Liver (tissue), 9 donors: ENCODE results near the gene SLC4A3. TPM values are rescaled to one million over a fixed set of nuclear protein-coding genes. Genes with fewer than 3 reads are reported as not detected.

Source experiments
- DNase-seq: peaks from one replicate; pipeline ENCODE4 v3.0.0-alpha.2; 2017; ENCODE audit warnings: low spot score
- H3K27ac ChIP-seq, 2 donors: one replicate each; pipeline ENCODE4 v1.7.0; 2013; ENCODE audit warnings: inconsistent platforms in 2 of 2, low read length in 2 of 2, control low read depth in 1 of 2, low read depth in 1 of 2, mild to moderate bottlenecking in 1 of 2
- H3K27me3 ChIP-seq, 4 donors: one replicate each; pipeline versions ENCODE4 v1.6.1 to v1.7.0; 2013; ENCODE audit warnings: low read length in 3 of 4, inconsistent platforms in 1 of 4, mild to moderate bottlenecking in 1 of 4, moderate library complexity in 1 of 4; ENCODE audit not compliant: control insufficient read depth in 4 of 4, insufficient read depth in 4 of 4
- H3K36me3 ChIP-seq, 4 donors: one replicate each; pipeline versions ENCODE4 v1.6.1 to v1.7.0; 2013; ENCODE audit warnings: low read length in 3 of 4, mild to moderate bottlenecking in 3 of 4, low read depth in 1 of 4, moderate library complexity in 1 of 4; ENCODE audit not compliant: control insufficient read depth in 4 of 4, insufficient read depth in 3 of 4
- H3K4me1 ChIP-seq, 4 donors: one replicate each; pipeline versions ENCODE4 v1.6.1 to v1.7.0; 2013; ENCODE audit warnings: low read length in 3 of 4, mild to moderate bottlenecking in 3 of 4, moderate library complexity in 1 of 4; ENCODE audit not compliant: control insufficient read depth in 4 of 4, insufficient read depth in 4 of 4
- H3K4me3 ChIP-seq, 3 donors: one replicate each; pipeline versions ENCODE4 v1.6.1 to v1.7.0; 2013; ENCODE audit warnings: low read length in 3 of 3, control low read depth in 1 of 3, low read depth in 1 of 3, mild to moderate bottlenecking in 1 of 3
- H3K9ac ChIP-seq, 2 donors: one replicate each; pipeline ENCODE4 v1.7.0; 2013; ENCODE audit warnings: low read length in 2 of 2, mild to moderate bottlenecking in 2 of 2, moderate library complexity in 2 of 2, control low read depth in 1 of 2, low read depth in 1 of 2
- H3K9me3 ChIP-seq, 4 donors: one replicate each; pipeline versions ENCODE4 v1.6.1 to v1.7.0; 2013; ENCODE audit warnings: low read length in 3 of 4; ENCODE audit not compliant: control insufficient read depth in 4 of 4
- ATF3 ChIP-seq: IDR thresholded peaks from 2 replicates; pipeline ENCODE4 v1.6.1; 2016; ENCODE audit warnings: antibody characterized with exemption
- EGR1 ChIP-seq, 2 donors: IDR thresholded peaks; 2 replicates each; pipeline ENCODE4 v1.6.1; 2016 to 2018; ENCODE audit warnings: antibody characterized with exemption in 2 of 2, low read depth in 2 of 2
- FOXA2 ChIP-seq: IDR thresholded peaks from 2 replicates; pipeline ENCODE4 v1.6.1; 2016; ENCODE audit warnings: antibody characterized with exemption
- GABPA ChIP-seq, 2 donors: IDR thresholded peaks in 1 of 2; conservative IDR thresholded peaks in 1 of 2; 2 replicates each; pipeline ENCODE4 v1.6.1; 2016; ENCODE audit warnings: antibody characterized with exemption in 2 of 2, mild to moderate bottlenecking in 1 of 2, moderate library complexity in 1 of 2
- HNF4A ChIP-seq, 2 donors: conservative IDR thresholded peaks; 2 replicates each; pipeline ENCODE4 v1.6.1; 2016; ENCODE audit warnings: antibody characterized with exemption in 2 of 2, mild to moderate bottlenecking in 2 of 2
- HNF4G ChIP-seq: IDR thresholded peaks from 2 replicates; pipeline ENCODE4 v1.6.1; 2016; ENCODE audit warnings: antibody characterized with exemption
- JUND ChIP-seq, 2 donors: IDR thresholded peaks; 2 replicates each; pipeline ENCODE4 v1.6.1; 2016; ENCODE audit warnings: antibody characterized with exemption in 2 of 2
- NR2F2 ChIP-seq: IDR thresholded peaks from 2 replicates; pipeline ENCODE4 v1.6.1; 2016; ENCODE audit warnings: antibody characterized with exemption
- RAD21 ChIP-seq, 2 donors: IDR thresholded peaks; 2 replicates each; pipeline ENCODE4 v1.6.1; 2016; ENCODE audit warnings: antibody characterized with exemption in 2 of 2, mild to moderate bottlenecking in 2 of 2
- REST ChIP-seq: IDR thresholded peaks from 2 replicates; pipeline ENCODE4 v1.6.1; 2016; ENCODE audit warnings: antibody characterized with exemption, mild to moderate bottlenecking
- RXRA ChIP-seq, 2 donors: IDR thresholded peaks; 2 replicates each; pipeline ENCODE4 v1.6.1; 2017 to 2018; ENCODE audit warnings: antibody characterized with exemption in 2 of 2, mild to moderate bottlenecking in 1 of 2
- SP1 ChIP-seq: IDR thresholded peaks from 2 replicates; pipeline ENCODE4 v1.6.1; 2018; ENCODE audit warnings: antibody characterized with exemption, mild to moderate bottlenecking
- TAF1 ChIP-seq: conservative IDR thresholded peaks from 2 replicates; pipeline ENCODE4 v1.6.1; 2016; ENCODE audit warnings: antibody characterized with exemption, mild to moderate bottlenecking
- YY1 ChIP-seq: IDR thresholded peaks from 2 replicates; pipeline ENCODE4 v1.6.1; 2016; ENCODE audit warnings: antibody characterized with exemption, mild to moderate bottlenecking
- ZBTB33 ChIP-seq: IDR thresholded peaks from 2 replicates; pipeline ENCODE4 v1.6.1; 2016; ENCODE audit warnings: antibody characterized with exemption
- WGBS: extraction: QIAGEN DNeasy Blood & Tissue Kit; methylation state at CpG from one replicate; pipeline ENCODE4 v1.1.7; 2013; 5-methylcytosine and 5-hydroxymethylcytosine counted together
- polyA plus RNA-seq, 2 donors: library from polyadenylated mRNA; stranded (reverse) in 1 of 2; unstranded in 1 of 2; fragments of 200-250 nt in 1 of 2; fragments of >200 nt in 1 of 2; fragmentation: Nextera tagmentation in 1 of 2; extraction: Ambion mirVana in 1 of 2; gene quantifications; one replicate each; pipeline versions ENCODE4 v1.2.1 to v1.2.3, GENCODE V29; 2013 to 2015
- total RNA-seq, 2 donors: library from RNA; depleted of rRNA; stranded (reverse); fragments of >200 nt; gene quantifications; one replicate each; pipeline ENCODE4 v1.2.3, GENCODE V29; 2014
- TF ChIP-seq, protein P1 (sequence below): IDR thresholded peaks from 2 replicates; pipeline ENCODE4 v1.6.1; 2016; ENCODE audit warnings: antibody characterized with exemption
- donor health status: healthy.
- donor health status: healthy.
- donor health status: healthy.
- donor health status: healthy.
- donor health status: healthy.

The SLC4A3 gene
- total and polyA plus RNA-seq, 4 donors: 0.08 to 0.19 (median 0.08) TPM

- 85% methylated on average over 1 of the region's 1 CpG for whole genome bisulfite sequencing
- Histone ChIP-seq H3K36me3 (no peaks in the 10 kb centered on the region), H3K27me3 (peaks cover 0 to 4% (median 0%) of the 10 kb centered on the region in 4 donors), H3K27ac (no peak overlapping the region), H3K9ac (no peak overlapping the region), H3K4me1 (no peaks in the 10 kb centered on the region), H3K9me3 (peaks cover 0 to 4% (median 0%) of the 10 kb centered on the region in 4 donors), H3K4me3 (no peak overlapping the region)
- TF ChIP-seq ATF3: no peak
- TF ChIP-seq EGR1 (IDR thresholded peaks at IDR 0.05; ENCODE audit: low read depth in 2 of 2): no peak
- TF ChIP-seq YY1: no peak
- TF ChIP-seq GABPA (IDR thresholded peaks at IDR 0.05 in 1 of 2, conservative IDR thresholded peaks at IDR 0.05 in 1 of 2): no peak
- no peak for TF ChIP-seq HNF4A (conservative IDR thresholded peaks at IDR 0.05)
- TF ChIP-seq HNF4G: no peak
- TF ChIP-seq RAD21 (IDR thresholded peaks at IDR 0.05): no peak
- no peak for TF ChIP-seq TAF1
- no peak for TF ChIP-seq JUND (IDR thresholded peaks at IDR 0.05)
- no peak for TF ChIP-seq SP1
- no peak for TF ChIP-seq NR2F2
- no peak for DNase-seq
Measured at GRCh38 chr2:219656526-219656925, 29.1 kb downstream of the SLC4A3 start.

DNA sequence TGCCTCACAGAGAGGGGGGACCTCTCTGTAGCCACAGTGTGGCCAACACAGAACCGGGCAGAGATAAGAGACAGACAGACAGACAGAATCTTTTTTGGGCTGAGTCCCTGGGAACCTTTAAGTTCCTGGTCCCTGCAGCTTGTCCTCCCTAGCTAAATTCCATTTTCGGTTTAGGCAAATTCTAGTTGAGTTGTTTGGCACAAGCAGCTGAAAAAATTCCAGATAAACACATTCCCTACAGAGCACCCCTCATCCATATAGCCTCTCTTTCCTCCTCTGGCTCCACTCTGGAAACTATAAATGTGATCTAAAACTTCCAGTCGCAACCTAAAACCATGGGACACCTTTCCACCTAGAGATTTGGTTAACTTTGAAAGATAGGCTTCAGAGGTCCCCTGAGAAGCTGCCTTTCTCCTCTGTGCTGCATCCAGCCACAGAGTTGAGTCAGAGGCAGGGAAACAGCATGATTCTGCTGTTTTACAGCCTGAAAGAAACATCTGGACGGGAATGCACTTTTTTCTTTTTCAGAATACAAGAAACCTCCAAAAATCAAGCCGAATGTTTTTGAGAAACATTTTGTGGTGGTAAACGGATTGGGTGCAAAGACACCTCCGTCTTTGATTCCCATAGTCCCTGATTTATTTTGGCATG is 30.9 kb downstream of the SLC4A3 start:
- Histone ChIP-seq H3K36me3 (no peaks in the 10 kb centered on the region), H3K4me1 (no peaks in the 10 kb centered on the region), H3K9ac (no peak overlapping the region), H3K9me3 (peaks cover 0 to 5% (median 2%) of the 10 kb centered on the region in 4 donors), H3K27ac (no peak overlapping the region), H3K4me3 (no peak overlapping the region), H3K27me3 (peaks cover 0 to 2% (median 0%) of the 10 kb centered on the region in 4 donors)
- no peak for DNase-seq
- WGBS: 67% methylated on average over 7 of the region's 7 CpGs
- TF ChIP-seq YY1 (no peak), RAD21 (IDR thresholded peaks at IDR 0.05) (no peak), FOXA2 (no peak), HNF4G (no peak), EGR1 (IDR thresholded peaks at IDR 0.05; ENCODE audit: low read depth in 2 of 2) (no peak)
- TF ChIP-seq, protein P1, sequence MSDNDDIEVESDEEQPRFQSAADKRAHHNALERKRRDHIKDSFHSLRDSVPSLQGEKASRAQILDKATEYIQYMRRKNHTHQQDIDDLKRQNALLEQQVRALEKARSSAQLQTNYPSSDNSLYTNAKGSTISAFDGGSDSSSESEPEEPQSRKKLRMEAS: no peak

GRCh38 chr2:219658874-219659273 is 31.4 kb downstream of the SLC4A3 start:
- H3K9me3 ChIP-seq: peaks cover 0 to 5% (median 2%) of the 10 kb centered on the region in 4 donors
- no peak overlapping the region for H3K27ac ChIP-seq
- no peak for TF ChIP-seq ATF3
- TF ChIP-seq REST: no peak
- TF ChIP-seq ZBTB33: no peak
- no peak for TF ChIP-seq NR2F2
- no peak for TF ChIP-seq TAF1
- no peak for TF ChIP-seq JUND (IDR thresholded peaks at IDR 0.05)
- no peak for TF ChIP-seq SP1
- TF ChIP-seq YY1: no peak
- no peak for TF ChIP-seq HNF4A (conservative IDR thresholded peaks at IDR 0.05)
- TF ChIP-seq RXRA (IDR thresholded peaks at IDR 0.05): no peak
- no peak for DNase-seq
- no peaks in the 10 kb centered on the region for H3K4me1 ChIP-seq
- no peak overlapping the region for H3K9ac ChIP-seq
- 81% methylated on average over 3 of the region's 3 CpGs for WGBS
- no peaks in the 10 kb centered on the region for H3K27me3 ChIP-seq
- no peak overlapping the region for H3K4me3 ChIP-seq
- no peaks in the 10 kb centered on the region for H3K36me3 ChIP-seq
